Naive B cell (primary cell): ENCODE measurements around the gene ORM1. TPM values are rescaled to one million over a fixed set of nuclear protein-coding genes. Genes with fewer than 3 reads are reported as not detected.

Experiments used
- ATAC-seq, 2 donors: fragments of 150-1000 bp; cut with Tn5 transposase; 2 replicates each; pipeline ENCODE4 v1.10.0; 2021; ENCODE audit warnings: low read depth in 2 of 2, mild to moderate bottlenecking in 2 of 2, moderate library complexity in 2 of 2
- DNase-seq: peaks from one replicate; pipeline ENCODE4 v3.0.0; 2022
- H3K27ac Mint-ChIP-seq, 6 donors: one replicate each; pipeline ENCODE4 v1.8.0; 2020 to 2022; ENCODE audit warnings: mild to moderate bottlenecking in 6 of 6, mixed read lengths in 6 of 6, moderate library complexity in 5 of 6, inconsistent platforms in 2 of 6
- H3K27me3 Mint-ChIP-seq, 3 donors: one replicate each; pipeline ENCODE4 v1.8.0; 2021 to 2022; ENCODE audit warnings: mixed read lengths in 3 of 3, mild to moderate bottlenecking in 1 of 3
- H3K36me3 Mint-ChIP-seq, 2 donors: one replicate each; pipeline ENCODE4 v1.8.0; 2020 to 2022; ENCODE audit warnings: mixed read lengths in 2 of 2, inconsistent platforms in 1 of 2, mild to moderate bottlenecking in 1 of 2
- H3K4me1 Mint-ChIP-seq, 3 donors: one replicate each; pipeline ENCODE4 v1.8.0; 2020 to 2022; ENCODE audit warnings: mixed read lengths in 3 of 3, inconsistent platforms in 1 of 3, mild to moderate bottlenecking in 1 of 3, moderate library complexity in 1 of 3
- H3K4me3 Mint-ChIP-seq, 8 donors: one replicate each; pipeline ENCODE4 v1.8.0; 2020 to 2022; ENCODE audit warnings: mild to moderate bottlenecking in 8 of 8, mixed read lengths in 8 of 8, moderate library complexity in 8 of 8, inconsistent platforms in 2 of 8
- H3K9me3 Mint-ChIP-seq, 7 donors: one replicate each; pipeline ENCODE4 v1.8.0; 2020 to 2022; ENCODE audit warnings: mixed read lengths in 7 of 7, mild to moderate bottlenecking in 5 of 7, inconsistent platforms in 2 of 7, moderate library complexity in 1 of 7
- polyA plus RNA-seq, 6 donors: library from polyadenylated mRNA; unstranded; fragments of 300-500 nt; fragmentation: Illumina TruSeq; gene quantifications; one replicate each; pipeline ENCODE4 v1.2.3, GENCODE V29; 2021; ENCODE audit warnings: low read depth in 6 of 6

The ORM1 gene
- polyA plus RNA-seq, 6 donors from 2014 or later: not detected

DNA sequence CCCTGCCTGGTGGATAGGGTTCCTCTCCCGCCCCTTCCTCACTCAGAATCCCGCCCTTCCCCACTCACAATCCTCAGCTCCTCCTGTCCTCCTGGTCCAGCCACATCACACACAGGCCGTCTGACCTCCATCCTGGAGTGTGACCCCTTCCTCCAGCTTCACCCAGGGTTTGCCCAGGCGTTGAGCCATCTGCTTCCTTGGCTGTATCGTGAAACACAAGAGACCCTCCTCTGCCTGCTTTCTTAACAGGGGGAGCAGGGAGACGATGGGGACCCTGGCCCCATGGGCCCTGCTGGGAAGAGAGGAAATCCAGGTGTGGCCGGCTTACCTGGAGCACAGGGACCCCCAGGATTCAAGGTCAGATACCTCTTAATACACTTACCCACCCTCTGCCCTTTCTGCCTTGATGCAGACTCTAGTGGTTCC lies 32.3 kb upstream of the ORM1 start:
- Mint-ChIP-seq H3K27me3 (peaks cover 0 to 19% (median 14%) of the 10 kb centered on the region in 3 donors), H3K4me1 (peaks cover 4 to 5% (median 4%) of the 10 kb centered on the region in 3 donors), H3K4me3 (no peak overlapping the region), H3K36me3 (peaks cover 0 to 11% of the 10 kb centered on the region in 2 donors), H3K27ac (peak overlapping the region in 2 of 6 donors; percentile 39 to 74), H3K9me3 (peaks cover 5 to 16% (median 12%) of the 10 kb centered on the region in 7 donors)
- ATAC-seq: no peak
- no peak for DNase-seq

DNA sequence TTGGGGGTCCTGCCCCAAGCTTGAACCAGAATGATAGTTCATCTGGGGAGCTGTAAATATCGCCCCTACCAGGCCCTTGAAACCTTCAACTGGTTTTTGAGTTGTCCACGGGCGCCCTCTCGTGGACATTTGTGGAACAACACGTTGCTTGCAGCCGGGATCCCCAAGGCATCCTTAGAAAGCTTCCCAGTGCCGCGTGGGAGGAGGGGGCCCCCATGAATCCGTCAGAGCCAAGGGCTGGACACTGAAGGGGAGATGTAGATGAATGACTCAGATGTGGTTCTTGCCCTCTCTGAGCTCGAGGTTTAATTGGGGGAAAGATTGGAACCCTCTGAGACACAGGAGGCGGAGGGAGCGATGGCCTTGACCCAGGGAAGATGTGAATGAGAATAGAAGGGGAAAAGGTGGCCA lies 31.8 kb upstream of the ORM1 start:
- peak overlapping the region in 1 of 8 donors; percentile 44 for H3K4me3 Mint-ChIP-seq
- DNase-seq (peak; percentile 46), ATAC-seq (peak in 1 of 2 donors; percentile 37)
- H3K27me3 Mint-ChIP-seq: peaks cover 0 to 19% (median 18%) of the 10 kb centered on the region in 3 donors
- peaks cover 4 to 5% (median 4%) of the 10 kb centered on the region in 3 donors for H3K4me1 Mint-ChIP-seq
- peaks cover 5 to 21% (median 17%) of the 10 kb centered on the region in 7 donors for H3K9me3 Mint-ChIP-seq
- H3K27ac Mint-ChIP-seq: peak overlapping the region in 1 of 6 donors; percentile 39
- peaks cover 4 to 11% of the 10 kb centered on the region in 2 donors for H3K36me3 Mint-ChIP-seq

DNA sequence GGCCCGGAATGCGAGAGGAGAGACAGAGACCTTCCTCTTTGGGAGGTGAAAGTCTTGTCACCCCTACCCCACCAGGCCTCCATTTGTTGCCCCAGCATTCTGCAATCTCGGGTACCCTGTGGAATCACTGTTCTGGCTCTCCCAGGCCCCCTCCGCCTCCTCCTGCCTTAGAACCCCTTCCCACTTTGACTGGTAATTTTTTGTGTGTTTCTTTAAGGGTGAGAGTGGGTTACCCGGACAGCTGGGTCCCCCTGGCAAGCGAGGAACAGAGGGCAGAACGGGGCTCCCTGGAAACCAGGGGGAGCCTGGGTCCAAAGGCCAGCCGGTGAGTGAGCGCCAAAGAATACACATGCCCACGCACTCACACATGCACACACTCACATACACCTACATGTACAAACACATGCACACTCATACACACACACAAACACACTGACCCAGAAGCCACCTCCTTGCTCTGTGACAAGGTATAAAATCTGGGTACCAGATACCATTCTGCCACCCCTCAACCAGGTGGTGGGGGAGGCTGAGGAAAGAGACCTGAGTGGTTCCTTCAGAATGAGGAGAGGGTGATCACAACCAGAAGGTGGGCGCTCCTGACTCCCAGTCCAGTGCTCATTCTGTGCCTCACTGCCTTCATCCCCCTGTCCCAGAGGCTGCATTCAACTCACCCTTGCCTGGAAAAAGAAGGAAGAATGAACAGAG lies 30.9 kb upstream of the ORM1 start:
- peaks cover 4 to 5% (median 4%) of the 10 kb centered on the region in 3 donors for H3K4me1 Mint-ChIP-seq
- no peak overlapping the region for H3K4me3 Mint-ChIP-seq
- no peak overlapping the region for H3K27ac Mint-ChIP-seq
- no peak for ATAC-seq
- H3K9me3 Mint-ChIP-seq: peaks cover 5 to 29% (median 21%) of the 10 kb centered on the region in 7 donors
- DNase-seq: no peak
- peaks cover 5 to 11% of the 10 kb centered on the region in 2 donors for H3K36me3 Mint-ChIP-seq
- H3K27me3 Mint-ChIP-seq: peaks cover 0 to 19% (median 18%) of the 10 kb centered on the region in 3 donors

DNA sequence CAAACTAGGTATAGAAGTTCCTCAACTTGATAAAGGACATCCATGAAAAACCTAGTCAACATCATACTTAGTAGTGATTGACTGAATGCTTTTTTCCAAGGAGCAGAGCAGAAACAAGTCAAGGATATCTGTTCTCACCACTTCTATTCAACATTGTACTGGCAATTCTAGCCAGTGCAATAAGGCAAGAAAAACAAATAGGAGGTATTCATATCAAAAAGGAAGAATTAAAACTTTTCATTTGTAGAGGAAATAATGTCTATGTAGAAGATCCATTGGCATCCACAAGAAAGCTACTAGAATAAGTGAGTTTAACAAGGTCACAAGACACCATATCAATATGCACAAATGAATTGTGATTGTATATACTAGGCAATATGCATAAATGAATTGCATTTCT lies 28.2 kb upstream of the ORM1 start:
- no peak overlapping the region for H3K4me3 Mint-ChIP-seq
- peaks cover 5 to 30% (median 21%) of the 10 kb centered on the region in 7 donors for H3K9me3 Mint-ChIP-seq
- peaks cover 0 to 19% (median 18%) of the 10 kb centered on the region in 3 donors for H3K27me3 Mint-ChIP-seq
- peaks cover 4 to 5% (median 4%) of the 10 kb centered on the region in 3 donors for H3K4me1 Mint-ChIP-seq
- DNase-seq (no peak), ATAC-seq (no peak)
- H3K36me3 Mint-ChIP-seq: peaks cover 5 to 11% of the 10 kb centered on the region in 2 donors
- peak overlapping the region in 1 of 6 donors; percentile 11 for H3K27ac Mint-ChIP-seq

DNA sequence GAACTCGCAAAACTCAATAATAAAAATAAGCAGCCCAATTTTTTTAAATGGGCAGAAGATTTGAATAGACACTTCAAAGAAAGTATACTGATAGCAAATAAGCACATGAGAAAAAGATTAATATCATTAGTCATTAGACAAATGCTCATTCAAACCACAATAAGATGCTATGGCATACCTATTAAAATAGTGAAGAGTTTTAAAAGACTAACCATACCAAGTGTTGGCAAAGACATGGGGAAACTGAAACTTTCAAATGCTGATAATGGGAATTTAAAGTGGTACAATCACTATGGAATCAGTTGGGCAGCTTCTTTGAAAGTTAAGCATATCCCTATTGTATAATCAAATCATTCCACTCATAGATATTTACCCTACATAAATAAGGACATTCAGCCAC lies 26.6 kb upstream of the ORM1 start:
- no peak overlapping the region for H3K27ac Mint-ChIP-seq
- H3K9me3 Mint-ChIP-seq: peaks cover 5 to 30% (median 21%) of the 10 kb centered on the region in 7 donors
- H3K36me3 Mint-ChIP-seq: peaks cover 5 to 11% of the 10 kb centered on the region in 2 donors
- ATAC-seq: no peak
- no peak for DNase-seq
- H3K4me3 Mint-ChIP-seq: no peak overlapping the region
- H3K4me1 Mint-ChIP-seq: no peaks in the 10 kb centered on the region
- peaks cover 0 to 19% (median 18%) of the 10 kb centered on the region in 3 donors for H3K27me3 Mint-ChIP-seq

DNA sequence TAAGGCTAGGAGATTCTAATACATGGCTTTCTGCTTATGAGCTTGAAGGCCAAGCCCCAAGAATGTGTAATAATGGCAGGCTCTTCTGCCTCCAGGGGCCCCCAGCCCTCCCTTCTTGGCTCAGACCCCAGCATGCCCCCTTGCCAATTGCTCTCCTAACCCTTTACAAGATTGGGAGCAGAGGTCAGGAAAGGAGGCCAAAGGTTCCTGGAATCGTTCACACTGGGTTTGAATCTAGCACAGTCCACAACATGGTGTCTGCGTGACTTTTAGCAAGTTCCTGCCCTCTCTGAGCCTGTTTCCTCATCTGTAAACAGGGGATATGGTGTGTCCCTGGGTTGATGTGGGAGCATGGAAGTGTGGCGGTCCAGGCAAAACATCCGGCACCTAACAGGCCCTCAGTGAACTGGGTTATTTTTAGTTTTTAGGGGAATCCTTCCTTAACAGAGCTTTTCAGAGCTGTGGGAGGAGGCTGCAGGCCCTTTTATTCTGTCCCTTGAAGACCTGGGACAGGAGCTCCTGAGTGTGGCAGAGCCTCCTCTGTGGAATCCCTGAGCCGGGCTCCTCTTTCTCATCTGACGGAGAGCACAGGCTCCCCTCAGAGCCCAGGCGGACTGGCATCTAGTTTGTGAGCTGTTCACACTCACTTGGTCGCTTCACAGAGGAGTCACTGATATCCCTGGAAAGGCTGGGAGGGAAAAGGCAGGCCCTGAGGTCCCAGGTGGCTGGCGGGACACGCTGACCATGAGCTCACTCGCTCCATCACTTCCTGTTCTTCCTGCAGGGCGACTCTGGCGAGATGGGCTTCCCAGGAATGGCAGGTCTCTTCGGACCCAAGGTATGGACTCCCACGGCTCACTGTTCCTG lies 23.4 kb upstream of the ORM1 start:
- Mint-ChIP-seq H3K9me3 (peaks cover 5 to 26% (median 17%) of the 10 kb centered on the region in 7 donors), H3K27me3 (peaks cover 5 to 19% (median 8%) of the 10 kb centered on the region in 3 donors), H3K4me3 (no peak overlapping the region), H3K36me3 (peaks cover 5 to 10% of the 10 kb centered on the region in 2 donors), H3K4me1 (no peaks in the 10 kb centered on the region), H3K27ac (no peak overlapping the region)
- DNase-seq (no peak), ATAC-seq (no peak)

DNA sequence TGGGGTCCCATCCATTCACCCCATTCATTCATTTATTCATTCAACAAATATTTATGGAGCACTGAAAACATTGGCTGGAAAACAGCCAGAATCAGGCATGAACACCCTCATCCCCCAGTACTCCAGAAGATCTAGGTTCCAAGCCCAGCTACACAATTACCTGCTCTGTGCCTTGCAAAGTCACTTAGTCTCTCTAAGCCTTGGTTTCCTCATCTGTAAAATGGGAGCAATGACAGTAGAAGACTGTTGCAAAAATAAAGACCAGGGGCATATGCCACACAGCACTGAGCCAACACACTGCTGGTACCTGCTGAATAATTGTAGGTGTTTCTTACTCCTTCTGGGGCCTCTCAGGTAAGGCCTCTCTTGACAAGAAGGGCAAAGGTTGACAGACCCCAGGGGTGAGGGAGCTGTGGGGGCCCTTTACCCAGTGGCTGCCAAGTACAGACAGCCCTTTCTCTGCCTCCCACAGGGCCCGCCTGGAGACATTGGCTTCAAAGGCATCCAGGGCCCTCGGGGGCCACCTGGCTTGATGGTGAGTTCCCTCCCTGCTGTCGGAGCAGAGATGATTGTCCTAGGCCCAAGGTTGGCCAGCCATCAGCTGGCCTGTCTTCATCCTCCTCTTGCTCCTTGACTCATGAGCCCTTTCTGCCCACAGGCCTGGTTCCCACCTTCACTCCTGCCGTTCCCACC lies 22.6 kb upstream of the ORM1 start:
- DNase-seq (no peak), ATAC-seq (no peak)
- no peaks in the 10 kb centered on the region for H3K4me1 Mint-ChIP-seq
- H3K27ac Mint-ChIP-seq: no peak overlapping the region
- H3K27me3 Mint-ChIP-seq: peaks cover 5 to 20% (median 14%) of the 10 kb centered on the region in 3 donors
- no peak overlapping the region for H3K4me3 Mint-ChIP-seq
- peaks cover 3 to 5% of the 10 kb centered on the region in 2 donors for H3K36me3 Mint-ChIP-seq
- H3K9me3 Mint-ChIP-seq: peaks cover under 1 to 18% (median 9%) of the 10 kb centered on the region in 7 donors

DNA sequence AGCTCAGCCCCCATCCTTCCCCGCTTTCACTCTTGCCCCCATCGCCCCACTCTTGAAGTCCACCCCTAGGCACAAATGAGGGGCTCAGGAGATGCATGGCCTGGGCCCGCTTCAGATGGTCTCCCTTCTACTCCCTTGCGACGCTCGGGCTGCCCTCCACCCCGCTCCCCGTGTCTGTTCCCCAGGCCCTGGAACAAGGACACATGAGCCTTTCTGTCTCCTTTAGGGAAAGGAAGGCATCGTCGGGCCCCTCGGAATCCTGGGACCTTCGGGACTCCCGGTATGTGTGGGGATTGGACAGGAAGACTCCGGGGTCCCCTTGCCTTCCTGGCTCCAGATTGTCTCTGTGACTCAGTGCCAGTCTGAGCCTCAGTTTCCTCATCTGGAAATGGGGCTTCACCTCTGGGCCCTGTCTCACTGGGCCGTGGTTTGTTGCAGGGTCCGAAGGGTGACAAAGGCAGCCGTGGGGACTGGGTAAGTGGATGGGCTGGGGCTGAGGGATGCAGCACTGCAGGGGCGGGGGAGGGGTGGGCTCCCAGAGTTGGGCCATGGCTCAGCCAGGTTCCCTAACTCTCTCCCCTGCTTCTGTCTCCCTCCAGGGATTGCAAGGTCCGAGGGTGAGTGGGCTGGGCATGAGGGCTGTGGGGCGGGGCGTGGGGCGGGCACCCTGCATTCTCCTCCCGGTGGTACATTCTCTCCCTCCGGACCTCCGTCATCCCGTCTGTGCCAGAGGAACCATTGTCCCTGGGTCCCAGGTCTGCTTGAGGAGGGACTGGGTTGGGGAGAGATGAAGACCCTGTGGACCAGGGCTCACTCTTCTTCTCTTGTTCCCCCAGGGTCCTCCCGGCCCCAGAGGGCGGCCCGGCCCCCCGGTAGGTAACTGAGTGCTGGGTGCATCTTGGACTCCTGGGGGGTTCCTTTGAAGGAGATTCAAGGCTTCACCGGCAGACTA lies 21.8 kb upstream of the ORM1 start:
- peaks cover 0 to 10% (median 1%) of the 10 kb centered on the region in 7 donors for H3K9me3 Mint-ChIP-seq
- no peak overlapping the region for H3K4me3 Mint-ChIP-seq
- ATAC-seq: no peak
- H3K4me1 Mint-ChIP-seq: peaks cover 3 to 7% (median 5%) of the 10 kb centered on the region in 3 donors
- no peak for DNase-seq
- peaks cover 5 to 23% (median 20%) of the 10 kb centered on the region in 3 donors for H3K27me3 Mint-ChIP-seq
- no peak overlapping the region for H3K27ac Mint-ChIP-seq
- no peaks in the 10 kb centered on the region for H3K36me3 Mint-ChIP-seq

DNA sequence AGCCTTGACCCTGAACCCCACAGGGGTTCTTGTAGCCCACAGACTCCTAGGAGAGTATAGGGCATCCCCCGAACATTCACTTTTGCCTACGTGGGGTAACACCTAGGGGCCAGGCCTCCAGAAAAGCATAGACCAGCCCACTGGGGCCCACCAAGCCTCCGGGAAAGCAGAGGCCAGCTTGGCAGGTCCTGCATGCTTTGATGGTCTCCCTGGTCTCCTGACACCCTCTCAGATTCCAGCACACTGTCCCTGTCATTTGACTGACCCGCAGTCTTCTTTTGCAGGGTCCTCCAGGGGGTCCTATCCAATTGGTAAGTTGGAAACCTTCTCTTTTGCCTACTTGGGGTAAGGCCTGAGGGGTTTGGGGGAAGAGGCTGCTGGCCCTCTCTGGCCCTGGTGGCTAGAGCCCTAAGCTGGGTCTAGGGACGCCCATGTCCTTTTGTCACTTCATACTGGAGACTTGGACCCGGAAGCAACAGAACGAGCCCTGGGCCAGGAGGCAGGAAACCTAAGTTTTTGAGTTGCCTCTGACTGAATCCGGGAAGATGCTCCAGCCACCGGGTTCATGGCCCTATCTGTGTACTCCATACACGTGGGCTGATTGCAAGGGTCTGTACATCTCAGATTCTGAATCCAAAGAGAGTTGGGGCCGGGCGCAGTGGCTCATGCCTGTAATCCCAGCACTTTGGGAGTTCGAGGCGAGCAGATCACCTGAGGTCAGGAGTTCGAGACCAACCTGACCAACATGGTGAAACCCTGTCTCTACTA lies 20.9 kb upstream of the ORM1 start:
- H3K9me3 Mint-ChIP-seq: peaks cover 0 to 2% (median 0%) of the 10 kb centered on the region in 7 donors
- H3K4me1 Mint-ChIP-seq: peaks cover 3 to 9% (median 7%) of the 10 kb centered on the region in 3 donors
- H3K4me3 Mint-ChIP-seq: no peak overlapping the region
- no peak overlapping the region for H3K27ac Mint-ChIP-seq
- no peaks in the 10 kb centered on the region for H3K36me3 Mint-ChIP-seq
- peaks cover 5 to 23% (median 21%) of the 10 kb centered on the region in 3 donors for H3K27me3 Mint-ChIP-seq
- DNase-seq: no peak
- no peak for ATAC-seq

DNA sequence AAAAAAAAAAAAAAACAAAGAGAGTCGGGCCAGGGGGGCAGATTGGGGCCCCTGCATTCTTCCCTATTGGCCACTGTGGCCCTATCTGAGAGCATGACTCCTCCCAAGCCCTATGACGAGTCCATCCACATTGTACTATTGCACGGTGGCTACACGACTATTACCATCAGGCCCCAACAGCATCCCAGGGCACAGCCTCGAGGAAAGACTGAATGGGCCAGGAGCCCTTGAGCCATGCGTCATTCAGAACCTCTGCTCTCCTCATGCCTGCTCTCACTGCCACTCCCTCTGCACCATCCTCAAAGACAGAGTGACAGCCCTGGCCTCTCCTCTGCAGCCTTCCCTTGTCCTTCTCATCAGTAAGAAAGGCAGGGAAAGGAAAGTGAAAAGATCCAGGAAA lies 20.2 kb upstream of the ORM1 start:
- DNase-seq (no peak), ATAC-seq (no peak)
- Mint-ChIP-seq H3K4me1 (peaks cover 3 to 9% (median 7%) of the 10 kb centered on the region in 3 donors), H3K4me3 (no peak overlapping the region), H3K27ac (no peak overlapping the region), H3K36me3 (no peaks in the 10 kb centered on the region), H3K9me3 (peaks cover 0 to 2% (median 0%) of the 10 kb centered on the region in 7 donors), H3K27me3 (peaks cover 5 to 26% (median 21%) of the 10 kb centered on the region in 3 donors)

DNA sequence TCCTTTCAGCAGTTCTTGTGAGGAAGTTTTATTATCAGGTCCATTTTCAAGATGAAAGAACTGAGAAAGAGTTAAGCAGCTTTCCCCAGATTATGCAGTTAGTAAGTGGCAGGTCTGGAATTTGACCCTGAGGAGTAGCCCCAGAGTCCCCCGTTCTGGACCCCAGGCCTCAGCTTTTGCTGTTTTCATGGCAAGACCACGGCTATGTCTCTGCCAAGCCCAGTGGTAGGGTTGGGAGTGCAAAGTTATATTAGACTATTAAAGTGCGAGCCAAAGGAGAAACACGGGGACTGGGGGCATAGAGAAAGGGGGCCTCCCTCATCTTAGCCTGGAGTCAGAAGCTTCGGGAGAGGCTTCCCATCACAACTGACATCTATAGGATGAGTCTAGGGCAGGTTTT lies 19.3 kb upstream of the ORM1 start:
- Mint-ChIP-seq H3K4me3 (no peak overlapping the region), H3K36me3 (no peaks in the 10 kb centered on the region), H3K9me3 (peaks cover 0 to 2% (median 0%) of the 10 kb centered on the region in 7 donors), H3K4me1 (peaks cover 3 to 9% (median 7%) of the 10 kb centered on the region in 3 donors), H3K27ac (no peak overlapping the region), H3K27me3 (peaks cover 5 to 28% (median 21%) of the 10 kb centered on the region in 3 donors)
- no peak for DNase-seq
- no peak for ATAC-seq
